ENCODE results near the gene DYDC2.

DYDC2 gene

DNA sequence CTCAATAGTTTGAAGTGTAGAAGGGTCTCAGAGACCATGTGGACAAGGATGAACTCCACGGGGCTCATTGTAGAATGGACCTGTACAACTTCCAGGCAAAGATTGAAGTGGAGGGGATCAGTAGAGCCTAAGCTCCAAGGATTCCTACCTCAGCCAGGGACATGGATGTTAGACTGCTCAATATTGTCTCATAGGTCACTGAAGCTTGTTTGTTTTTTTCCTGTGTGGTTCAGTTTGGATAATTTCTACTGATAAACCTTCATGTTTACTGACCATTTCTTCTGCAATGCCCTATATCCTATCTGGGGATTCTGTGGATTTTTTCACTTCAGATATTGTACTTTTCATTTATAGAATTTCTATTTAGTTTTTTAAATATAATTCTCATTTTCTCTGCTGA is 8.9 kb downstream of the DYDC2 start:
- Histone ChIP-seq H3K4me3 (ENCODE audit: low read length, poor library complexity, severe bottlenecking) (no peak overlapping the region), H3K9ac (ENCODE audit: low read depth, low read length, poor library complexity, severe bottlenecking) (no peak overlapping the region), H3K9me2 (replicated peaks; ENCODE audit: low read depth, low read length) (no peaks in the 10 kb centered on the region; the same call in 1 of the 2 replicates), H2AFZ (ENCODE audit: low read length) (no peak overlapping the region), H3F3A (ENCODE audit: low read depth) (no peaks in the 10 kb centered on the region), H3K9me3 (ENCODE audit: insufficient read depth, low read depth, low read length) (peaks cover 5% of the 10 kb centered on the region; the same call in 1 of the 2 replicates), H4K20me1 (ENCODE audit: insufficient read depth, low read length, poor library complexity, severe bottlenecking) (no peaks in the 10 kb centered on the region), H3K4me2 (ENCODE audit: low read depth, low read length, poor library complexity, severe bottlenecking) (no peak overlapping the region), H3K79me2 (ENCODE audit: insufficient read depth, low read length) (no peaks in the 10 kb centered on the region), H3K36me3 (ENCODE audit: insufficient read depth, low read length) (no peaks in the 10 kb centered on the region), H3K4me1 (ENCODE audit: insufficient read depth, low read length, poor library complexity, severe bottlenecking) (no peaks in the 10 kb centered on the region), H3K27me3 (ENCODE audit: insufficient read depth, low read length, poor library complexity, severe bottlenecking) (no peaks in the 10 kb centered on the region)
- TF ChIP-seq EZH2phosphoT487 (IDR thresholded peaks at IDR 0.05; ENCODE audit: borderline replicate concordance): no peak
- no peak for TF ChIP-seq CTCF (conservative IDR thresholded peaks at IDR 0.05; ENCODE audit: low read length)

DNA sequence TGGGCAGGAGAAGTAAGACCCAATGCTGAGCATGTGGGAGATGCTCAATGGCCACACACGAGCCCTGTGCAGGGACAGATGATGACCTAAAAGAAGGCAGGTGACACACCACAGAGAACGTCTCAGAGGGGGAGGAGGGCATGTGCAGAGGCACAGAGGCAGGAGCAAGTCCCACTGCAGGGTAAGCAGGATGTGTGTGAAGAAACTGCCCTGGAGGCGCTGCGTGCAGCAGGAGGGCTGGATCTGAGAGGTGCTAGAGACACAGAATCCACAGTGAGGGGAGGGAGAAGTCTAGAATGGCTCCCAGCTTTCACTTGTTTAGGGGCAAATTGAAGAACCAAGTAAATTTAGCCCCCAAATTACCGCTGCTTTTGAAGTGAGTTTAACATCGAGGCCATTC is 14.9 kb downstream of the DYDC2 start:
- Histone ChIP-seq H3K27me3 (ENCODE audit: insufficient read depth, low read length, poor library complexity, severe bottlenecking) (no peaks in the 10 kb centered on the region), H3K79me2 (ENCODE audit: insufficient read depth, low read length) (no peaks in the 10 kb centered on the region), H3K4me1 (ENCODE audit: insufficient read depth, low read length, poor library complexity, severe bottlenecking) (no peaks in the 10 kb centered on the region), H4K20me1 (ENCODE audit: insufficient read depth, low read length, poor library complexity, severe bottlenecking) (no peaks in the 10 kb centered on the region), H3K4me2 (ENCODE audit: low read depth, low read length, poor library complexity, severe bottlenecking) (no peak overlapping the region), H3K4me3 (ENCODE audit: low read length, poor library complexity, severe bottlenecking) (no peak overlapping the region), H3F3A (ENCODE audit: low read depth) (no peaks in the 10 kb centered on the region), H3K9ac (ENCODE audit: low read depth, low read length, poor library complexity, severe bottlenecking) (no peak overlapping the region), H3K9me2 (replicated peaks; ENCODE audit: low read depth, low read length) (no peaks in the 10 kb centered on the region), H3K36me3 (ENCODE audit: insufficient read depth, low read length) (no peaks in the 10 kb centered on the region), H3K9me3 (ENCODE audit: insufficient read depth, low read depth, low read length) (peaks cover 3% of the 10 kb centered on the region; the same call in 1 of the 2 replicates), H2AFZ (ENCODE audit: low read length) (no peak overlapping the region)
- TF ChIP-seq CTCF (conservative IDR thresholded peaks at IDR 0.05; ENCODE audit: low read length) (no peak), EZH2phosphoT487 (IDR thresholded peaks at IDR 0.05; ENCODE audit: borderline replicate concordance) (no peak)

GRCh38 chr10:80372675-80373074 is 16.1 kb downstream of the DYDC2 start:
- Histone ChIP-seq H3K4me1 (ENCODE audit: insufficient read depth, low read length, poor library complexity, severe bottlenecking) (no peaks in the 10 kb centered on the region), H3K9me2 (replicated peaks; ENCODE audit: low read depth, low read length) (no peaks in the 10 kb centered on the region), H4K20me1 (ENCODE audit: insufficient read depth, low read length, poor library complexity, severe bottlenecking) (no peaks in the 10 kb centered on the region), H3K27me3 (ENCODE audit: insufficient read depth, low read length, poor library complexity, severe bottlenecking) (no peaks in the 10 kb centered on the region), H3K9ac (ENCODE audit: low read depth, low read length, poor library complexity, severe bottlenecking) (no peak overlapping the region), H2AFZ (ENCODE audit: low read length) (no peak overlapping the region), H3F3A (ENCODE audit: low read depth) (no peaks in the 10 kb centered on the region), H3K9me3 (ENCODE audit: insufficient read depth, low read depth, low read length) (no peaks in the 10 kb centered on the region), H3K4me3 (ENCODE audit: low read length, poor library complexity, severe bottlenecking) (no peak overlapping the region), H3K4me2 (ENCODE audit: low read depth, low read length, poor library complexity, severe bottlenecking) (no peak overlapping the region), H3K36me3 (ENCODE audit: insufficient read depth, low read length) (no peaks in the 10 kb centered on the region), H3K79me2 (ENCODE audit: insufficient read depth, low read length) (no peaks in the 10 kb centered on the region)
- TF ChIP-seq EZH2phosphoT487 (IDR thresholded peaks at IDR 0.05; ENCODE audit: borderline replicate concordance) (no peak), CTCF (conservative IDR thresholded peaks at IDR 0.05; ENCODE audit: low read length) (no peak)

Measured in Loucy (cell line).